GM12878 (cell line): ENCODE measurements around the gene BEAN1. TPM values are rescaled to one million over a fixed set of nuclear protein-coding genes. Genes with fewer than 3 reads are reported as not detected.
A peak's percentile ranks its signal among the peaks of the same experiment; 100 is the strongest.

Experiments used
- ATF3 ChIP-seq: IDR thresholded peaks from 2 replicates; pipeline ENCODE4 v1.6.1; 2011; ENCODE audit warnings: low read depth, mild to moderate bottlenecking, low read length, moderate library complexity, borderline replicate concordance; ENCODE audit errors: extremely low read depth
- CHD2 ChIP-seq: IDR thresholded peaks from 2 replicates; pipeline ENCODE4 v1.6.1; 2011; ENCODE audit warnings: low read depth, low read length, improper control_type of control experiment, borderline replicate concordance
- DPF2 ChIP-seq: fragments of 450-650 bp; IDR thresholded peaks from 2 replicates; pipeline ENCODE4 v1.6.1; 2017; ENCODE audit warnings: mild to moderate bottlenecking
- E2F4 ChIP-seq: IDR thresholded peaks from 2 replicates; pipeline ENCODE4 v1.6.1; 2012; ENCODE audit warnings: low read depth, low read length, improper control_type of control experiment
- IKZF2 ChIP-seq, 2 experiments: fragments of 450-650 bp; IDR thresholded peaks; 2 replicates each; pipeline ENCODE4 v1.6.1; 2017; ENCODE audit warnings: mild to moderate bottlenecking in 2 of 2, moderate library complexity in 2 of 2
- IRF4 ChIP-seq: IDR thresholded peaks from 2 replicates; pipeline ENCODE4 v1.6.1; 2011; ENCODE audit warnings: low read depth, low read length
- KAT2A ChIP-seq: conservative IDR thresholded peaks from 2 replicates; pipeline ENCODE4 v1.6.1; 2011; ENCODE audit warnings: low read depth, low read length; ENCODE audit not compliant: control insufficient read depth
- KLF5 ChIP-seq: fragments of 450-650 bp; IDR thresholded peaks from 2 replicates; pipeline ENCODE4 v1.6.1; 2014; ENCODE audit warnings: mild to moderate bottlenecking; ENCODE audit not compliant: partially characterized antibody
- LARP7 ChIP-seq: fragments of 450-650 bp; IDR thresholded peaks from 2 replicates; pipeline ENCODE4 v1.6.1; 2017; ENCODE audit warnings: mild to moderate bottlenecking
- MTA2 ChIP-seq: fragments of 450-650 bp; IDR thresholded peaks from 2 replicates; pipeline ENCODE4 v1.6.1; 2016; ENCODE audit warnings: low read depth, mild to moderate bottlenecking, moderate library complexity
- MXI1 ChIP-seq: fragments of 150-350 bp; IDR thresholded peaks from 2 replicates; pipeline ENCODE4 v1.6.1; 2011; ENCODE audit warnings: low read depth, mild to moderate bottlenecking, inconsistent platforms, low read length, improper control_type of control experiment
- NR2C1 ChIP-seq: fragments of 450-650 bp; IDR thresholded peaks from 2 replicates; pipeline ENCODE4 v1.6.1; 2017; ENCODE audit warnings: antibody characterized with exemption, mild to moderate bottlenecking, moderate library complexity
- PBX3 ChIP-seq: IDR thresholded peaks from 2 replicates; pipeline ENCODE4 v1.6.1; 2011; ENCODE audit warnings: mild to moderate bottlenecking, low read depth, low read length, moderate library complexity; ENCODE audit not compliant: insufficient replicate concordance
- POLR2AphosphoS5 ChIP-seq: IDR thresholded peaks from 2 replicates; pipeline ENCODE4 v1.6.1; 2011; ENCODE audit warnings: mild to moderate bottlenecking, low read length, inconsistent platforms
- POU2F2 ChIP-seq: IDR thresholded peaks from 3 replicates; pipeline ENCODE4 v1.6.1; 2011; ENCODE audit warnings: low read depth, mild to moderate bottlenecking, low read length, borderline replicate concordance
- RELB ChIP-seq: fragments of 450-650 bp; IDR thresholded peaks from 2 replicates; pipeline ENCODE4 v1.6.1; 2017; ENCODE audit warnings: low read depth, mild to moderate bottlenecking, moderate library complexity
- RFX5 ChIP-seq: IDR thresholded peaks from 2 replicates; pipeline ENCODE4 v1.6.1; 2011; ENCODE audit warnings: low read depth, low read length, improper control_type of control experiment
- RUNX3 ChIP-seq: IDR thresholded peaks from 2 replicates; pipeline ENCODE4 v1.6.1; 2012; ENCODE audit warnings: low read length, inconsistent platforms
- SP1 ChIP-seq: IDR thresholded peaks from one replicate; pipeline ENCODE4 v1.6.1; 2011; ENCODE audit warnings: low read depth, low read length
- TCF7 ChIP-seq: IDR thresholded peaks from 2 replicates; pipeline ENCODE4 v1.6.1; 2014; ENCODE audit warnings: antibody characterized with exemption, borderline replicate concordance
- ZBTB40 ChIP-seq: fragments of 450-650 bp; IDR thresholded peaks from 2 replicates; pipeline ENCODE4 v1.6.1; 2016; ENCODE audit warnings: mild to moderate bottlenecking, moderate library complexity, borderline replicate concordance
- ZNF217 ChIP-seq: fragments of 450-650 bp; IDR thresholded peaks from 2 replicates; pipeline ENCODE4 v1.6.1; 2017; ENCODE audit warnings: antibody characterized with exemption, mild to moderate bottlenecking
- ZNF274 ChIP-seq: IDR thresholded peaks from one replicate; pipeline ENCODE4 v1.8.0; 2011; ENCODE audit not compliant: insufficient read length, insufficient read depth
- polyA plus RNA-seq, 11 experiments: library from polyadenylated mRNA; depleted of rRNA in 4 of 11; unstranded in 6 of 11; stranded (reverse) in 5 of 11; fragments of >200 nt; fragmentation: Nextera tagmentation in 4 of 11; fragmentation: Illumina TruSeq in 1 of 11; extraction: Ambion mirVana in 4 of 11; extraction: Trizol in 1 of 11; gene quantifications; 1 replicate in 1 of 11; 2 replicates in 10 of 11; pipeline versions ENCODE4 v1.2.1 to v1.2.3, GENCODE V29; 2011 to 2016; ENCODE audit warnings: inconsistent platforms in 2 of 11, missing spikeins in 2 of 11, low read depth in 1 of 11
- total RNA-seq, 4 experiments: library from RNA; depleted of rRNA in 3 of 4; stranded (reverse); fragments of >200 nt in 3 of 4; fragmentation: Illumina TruSeq in 1 of 4; extraction: Trizol in 1 of 4; gene quantifications; 2 replicates each; pipeline versions ENCODE4 v1.2.1 to v1.2.3, GENCODE V29; 2013 to 2021

Gene BEAN1
- total and polyA plus RNA-seq, 10 of the 15 experiments (the other 5 are each of a cell fraction or from before 2014, with no cell fraction given): not detected

GRCh38 chr16:66508248-66508913 is 81.3 kb downstream of the BEAN1 start (continued):
- TF ChIP-seq MTA2 (peak; percentile 20; the same call in 1 of the 2 replicates), ATF3 (no peak), RFX5 (no peak), ZNF217 (no peak), SP1 (no peak), DPF2 (no peak), LARP7 (no peak), NR2C1 (no peak), KAT2A (no peak), RUNX3 (peak; percentile 59), PBX3 (no peak), CHD2 (no peak), MXI1 (no peak), IRF4 (no peak), E2F4 (no peak), POU2F2 (no peak), ZBTB40 (no peak), RELB (no peak), ZNF274 (no peak), KLF5 (no peak), IKZF2 (IDR thresholded peaks at IDR 0.05) (peak; percentile 61 to 63), TCF7 (no peak), POLR2AphosphoS5 (no peak)
